ENCODE measurements around the gene OSTM1.

Gene OSTM1

DNA sequence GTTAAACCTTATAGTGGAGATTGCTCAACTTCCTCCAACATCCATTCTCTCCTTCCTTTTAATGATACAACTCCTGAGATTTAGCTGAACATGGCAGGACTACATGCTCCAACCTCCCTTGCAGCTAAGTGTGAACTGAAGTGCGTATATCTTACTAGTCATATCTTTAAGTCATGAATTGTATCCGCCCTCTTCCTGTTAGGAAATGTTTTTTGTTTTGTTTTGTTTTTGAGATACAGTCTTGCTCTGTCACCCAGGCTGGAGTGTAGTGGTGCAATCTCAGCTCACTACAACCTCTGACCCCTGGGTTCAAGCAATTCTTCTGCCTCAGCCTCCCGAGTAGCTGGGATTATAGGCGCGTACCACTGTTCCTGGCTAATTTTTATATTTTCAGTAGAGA is 8.8 kb upstream of the OSTM1 start:
- Histone ChIP-seq H3K36me3 (ENCODE audit: control insufficient read depth, insufficient read depth, low read length) (no peaks in the 10 kb centered on the region), H3K4me1 (ENCODE audit: control insufficient read depth, insufficient read depth, low read length) (no peaks in the 10 kb centered on the region), H3K4me3 (ENCODE audit: low read length) (no peak overlapping the region), H3K9me3 (ENCODE audit: control insufficient read depth, low read length) (no peaks in the 10 kb centered on the region), H3K9ac (ENCODE audit: low read length) (no peak overlapping the region), H3K27me3 (ENCODE audit: control insufficient read depth, insufficient read depth, low read length) (peaks cover 4% of the 10 kb centered on the region)

DNA sequence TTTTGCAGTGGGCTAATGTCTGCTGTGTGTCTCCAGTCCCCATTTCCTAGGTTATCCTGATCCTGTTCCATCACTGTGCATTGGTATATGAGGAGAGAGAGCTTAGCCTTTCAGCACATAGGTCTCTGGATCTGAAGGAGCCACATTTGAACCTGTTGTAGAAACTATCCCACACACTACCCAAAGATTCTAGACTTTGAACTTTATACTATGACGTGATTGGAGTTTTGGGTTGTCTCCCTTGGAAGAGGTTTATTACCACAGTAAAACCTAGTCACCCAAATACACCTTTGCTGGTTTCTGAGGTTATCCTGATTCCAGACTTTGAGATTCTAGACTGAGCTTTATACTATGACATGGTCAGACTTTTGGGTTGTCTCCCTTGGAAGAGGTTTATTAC is 8.0 kb upstream of the OSTM1 start:
- Histone ChIP-seq H3K4me3 (ENCODE audit: low read length) (no peak overlapping the region), H3K27me3 (ENCODE audit: control insufficient read depth, insufficient read depth, low read length) (peaks cover 3% of the 10 kb centered on the region), H3K4me1 (ENCODE audit: control insufficient read depth, insufficient read depth, low read length) (no peaks in the 10 kb centered on the region), H3K9ac (ENCODE audit: low read length) (no peak overlapping the region), H3K9me3 (ENCODE audit: control insufficient read depth, low read length) (no peaks in the 10 kb centered on the region), H3K36me3 (ENCODE audit: control insufficient read depth, insufficient read depth, low read length) (no peaks in the 10 kb centered on the region)

DNA sequence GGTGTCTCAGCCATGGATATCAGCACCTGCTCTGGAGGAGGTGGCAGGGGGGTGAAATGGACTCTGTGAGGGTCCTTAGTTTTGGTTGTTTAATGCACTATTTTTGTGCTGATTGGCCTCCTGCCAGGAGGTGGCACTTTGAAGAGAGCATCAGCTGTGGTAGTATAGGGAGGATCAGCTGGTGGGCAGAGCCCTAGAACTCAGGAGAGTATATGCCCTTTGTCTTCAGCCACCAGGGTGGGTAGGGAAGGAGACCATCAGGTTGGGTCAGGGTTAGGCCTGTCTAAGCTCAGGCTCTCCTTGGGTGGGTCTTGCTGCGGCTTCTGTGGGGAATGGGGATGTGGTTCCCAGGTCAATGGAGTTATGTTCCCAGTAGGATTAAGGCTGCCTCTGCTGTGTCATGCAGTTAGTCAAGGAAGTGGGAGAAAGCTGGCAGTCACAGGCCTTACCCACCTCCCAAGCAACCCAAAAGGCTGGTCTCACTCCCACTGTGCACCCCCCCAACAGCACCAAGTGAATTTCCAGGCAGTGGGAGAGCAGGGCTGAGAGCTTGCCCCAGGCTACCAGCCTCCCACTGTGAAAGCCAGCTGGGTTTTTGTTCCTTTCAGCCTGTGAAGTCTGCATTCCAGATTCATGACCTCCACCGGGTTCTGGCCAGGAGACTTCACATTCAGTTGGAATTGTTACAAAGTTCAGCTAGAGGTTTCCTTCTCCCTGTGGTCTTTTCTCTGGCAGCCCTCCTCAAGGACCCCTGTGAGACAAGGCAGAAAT is 5.7 kb upstream of the OSTM1 start:
- Histone ChIP-seq H3K4me1 (ENCODE audit: control insufficient read depth, insufficient read depth, low read length) (no peaks in the 10 kb centered on the region), H3K9ac (ENCODE audit: low read length) (no peak overlapping the region), H3K27me3 (ENCODE audit: control insufficient read depth, insufficient read depth, low read length) (peaks cover 3% of the 10 kb centered on the region), H3K9me3 (ENCODE audit: control insufficient read depth, low read length) (no peaks in the 10 kb centered on the region), H3K4me3 (ENCODE audit: low read length) (no peak overlapping the region), H3K36me3 (ENCODE audit: control insufficient read depth, insufficient read depth, low read length) (no peaks in the 10 kb centered on the region)

DNA sequence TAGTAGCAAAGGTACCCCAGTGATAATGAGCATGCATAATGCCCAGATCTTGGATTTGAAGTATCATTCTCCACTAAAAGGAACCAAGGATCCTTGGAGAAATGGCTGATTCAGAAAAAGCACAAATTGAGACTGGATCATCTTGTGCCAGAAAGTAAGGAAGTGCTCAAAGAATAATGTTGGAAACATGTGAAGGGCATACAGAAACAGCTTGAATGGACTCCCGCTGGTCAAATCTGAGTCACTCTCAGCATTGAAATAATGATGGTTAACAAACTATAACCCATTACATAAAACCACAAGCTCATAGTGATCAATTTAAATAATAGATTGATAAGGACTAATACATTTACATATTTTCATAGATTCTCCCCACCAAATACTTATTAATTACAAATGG is 3.6 kb upstream of the OSTM1 start:
- H3K27me3 ChIP-seq (ENCODE audit: control insufficient read depth, insufficient read depth, low read length) = peaks cover 3% of the 10 kb centered on the region

DNA sequence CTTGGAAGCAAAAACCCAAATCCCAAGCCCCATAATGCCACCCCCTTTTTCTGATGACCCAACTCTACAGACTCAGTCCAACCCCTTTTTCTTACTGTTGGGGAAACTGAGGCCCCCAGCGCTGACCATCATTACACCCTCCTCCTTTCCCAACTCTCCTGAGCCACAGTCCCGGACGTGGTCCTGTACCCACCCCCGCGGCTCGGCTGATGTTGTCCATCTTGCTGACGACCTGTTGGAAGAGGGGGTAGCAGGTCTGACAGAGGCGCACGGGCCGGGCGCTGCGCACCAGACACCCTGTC is 533 bp downstream of the OSTM1 start:
- no peaks in the 10 kb centered on the region for H3K27me3 ChIP-seq (ENCODE audit: control insufficient read depth, insufficient read depth, low read length)
- H3K4me3 ChIP-seq (ENCODE audit: low read length) = peak overlapping the region; percentile 96
- H3K4me1 ChIP-seq (ENCODE audit: control insufficient read depth, insufficient read depth, low read length) = no peaks in the 10 kb centered on the region
- H3K9ac ChIP-seq (ENCODE audit: low read length) = peak overlapping the region; percentile 96
- no peaks in the 10 kb centered on the region for H3K9me3 ChIP-seq (ENCODE audit: control insufficient read depth, low read length)
- no peaks in the 10 kb centered on the region for H3K36me3 ChIP-seq (ENCODE audit: control insufficient read depth, insufficient read depth, low read length)

More for the DNA sequence above, 3.6 kb upstream of the OSTM1 start:
- no peak overlapping the region for H3K4me3 ChIP-seq (ENCODE audit: low read length)
- H3K9ac ChIP-seq (ENCODE audit: low read length) = no peak overlapping the region
- no peaks in the 10 kb centered on the region for H3K9me3 ChIP-seq (ENCODE audit: control insufficient read depth, low read length)
- H3K4me1 ChIP-seq (ENCODE audit: control insufficient read depth, insufficient read depth, low read length) = no peaks in the 10 kb centered on the region
- no peaks in the 10 kb centered on the region for H3K36me3 ChIP-seq (ENCODE audit: control insufficient read depth, insufficient read depth, low read length)

DNA sequence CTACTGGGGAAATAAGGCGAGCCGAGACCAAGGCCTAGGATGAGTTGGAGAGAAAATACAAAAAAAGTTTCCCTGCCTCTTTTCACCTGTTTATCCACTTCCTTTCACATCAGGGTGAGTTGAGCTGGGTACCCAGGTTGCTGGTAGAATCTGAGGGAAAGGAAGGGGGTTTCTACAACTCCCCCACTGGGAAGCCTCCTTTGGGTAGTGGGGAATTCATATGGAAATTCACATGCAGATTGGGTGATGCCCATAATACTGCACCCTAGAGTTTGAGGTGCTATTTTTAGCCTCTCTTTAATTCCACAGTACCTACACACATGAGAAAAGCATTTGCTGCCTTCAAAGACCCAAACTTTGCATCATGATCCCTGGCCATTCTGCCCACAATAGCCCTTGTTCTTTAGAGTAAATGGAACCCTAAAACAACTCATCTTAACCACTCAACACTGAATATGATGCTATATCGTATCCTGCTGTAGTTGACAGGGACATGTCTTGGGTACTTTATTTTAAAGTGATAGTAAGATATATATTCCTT is 2.7 kb downstream of the OSTM1 start:
- peaks cover 6% of the 10 kb centered on the region for H3K4me1 ChIP-seq (ENCODE audit: control insufficient read depth, insufficient read depth, low read length)

DNA sequence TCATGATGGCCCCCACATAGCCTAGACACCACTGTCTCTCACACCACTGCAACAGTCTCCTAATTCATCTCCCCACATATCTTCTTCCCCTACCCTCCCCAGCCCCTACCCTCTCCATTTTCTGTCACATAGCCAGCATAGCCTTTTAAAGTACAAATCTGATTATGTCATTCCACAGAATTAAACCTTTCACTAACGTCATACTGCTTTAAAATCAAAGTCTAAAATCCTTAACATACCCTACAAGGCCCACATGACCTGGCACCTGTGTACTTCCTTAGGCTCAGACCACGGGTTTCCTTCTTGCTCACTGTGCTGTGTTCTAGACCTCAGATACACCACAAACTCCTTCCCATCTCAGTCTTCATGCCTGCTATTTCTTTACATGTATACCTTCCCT is 5.9 kb downstream of the OSTM1 start:
- no peaks in the 10 kb centered on the region for H3K27me3 ChIP-seq (ENCODE audit: control insufficient read depth, insufficient read depth, low read length)
- no peaks in the 10 kb centered on the region for H3K9me3 ChIP-seq (ENCODE audit: control insufficient read depth, low read length)
- no peak overlapping the region for H3K4me3 ChIP-seq (ENCODE audit: low read length)
- peaks cover 6% of the 10 kb centered on the region for H3K4me1 ChIP-seq (ENCODE audit: control insufficient read depth, insufficient read depth, low read length)
- H3K9ac ChIP-seq (ENCODE audit: low read length) = no peak overlapping the region
- peaks cover 6% of the 10 kb centered on the region for H3K36me3 ChIP-seq (ENCODE audit: control insufficient read depth, insufficient read depth, low read length)

More for the DNA sequence above, 2.7 kb downstream of the OSTM1 start:
- Histone ChIP-seq H3K9ac (ENCODE audit: low read length) (no peak overlapping the region), H3K4me3 (ENCODE audit: low read length) (no peak overlapping the region), H3K36me3 (ENCODE audit: control insufficient read depth, insufficient read depth, low read length) (no peaks in the 10 kb centered on the region), H3K9me3 (ENCODE audit: control insufficient read depth, low read length) (no peaks in the 10 kb centered on the region), H3K27me3 (ENCODE audit: control insufficient read depth, insufficient read depth, low read length) (no peaks in the 10 kb centered on the region)

DNA sequence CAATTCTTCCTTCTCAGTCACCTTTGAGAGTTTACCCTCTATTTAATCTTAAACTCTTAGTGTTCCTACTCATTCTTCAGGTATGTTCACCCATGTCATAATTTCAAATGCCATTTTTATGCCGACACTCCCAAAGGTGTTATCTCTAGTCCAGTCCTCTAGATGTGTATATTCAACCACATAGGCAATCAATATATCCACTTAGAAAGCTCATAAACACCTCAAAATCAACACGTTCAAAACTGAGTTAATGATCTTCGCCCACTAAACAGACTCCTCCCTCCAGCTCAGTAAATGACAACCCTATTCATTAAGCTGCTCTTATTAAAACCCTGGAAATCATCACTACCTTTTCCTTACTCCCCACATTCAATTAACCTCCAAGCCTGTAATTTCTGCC is 6.4 kb downstream of the OSTM1 start:
- Histone ChIP-seq H3K4me3 (ENCODE audit: low read length) (no peak overlapping the region), H3K9ac (ENCODE audit: low read length) (no peak overlapping the region), H3K9me3 (ENCODE audit: control insufficient read depth, low read length) (no peaks in the 10 kb centered on the region), H3K36me3 (ENCODE audit: control insufficient read depth, insufficient read depth, low read length) (peaks cover 6% of the 10 kb centered on the region), H3K27me3 (ENCODE audit: control insufficient read depth, insufficient read depth, low read length) (no peaks in the 10 kb centered on the region), H3K4me1 (ENCODE audit: control insufficient read depth, insufficient read depth, low read length) (peaks cover 6% of the 10 kb centered on the region)

DNA sequence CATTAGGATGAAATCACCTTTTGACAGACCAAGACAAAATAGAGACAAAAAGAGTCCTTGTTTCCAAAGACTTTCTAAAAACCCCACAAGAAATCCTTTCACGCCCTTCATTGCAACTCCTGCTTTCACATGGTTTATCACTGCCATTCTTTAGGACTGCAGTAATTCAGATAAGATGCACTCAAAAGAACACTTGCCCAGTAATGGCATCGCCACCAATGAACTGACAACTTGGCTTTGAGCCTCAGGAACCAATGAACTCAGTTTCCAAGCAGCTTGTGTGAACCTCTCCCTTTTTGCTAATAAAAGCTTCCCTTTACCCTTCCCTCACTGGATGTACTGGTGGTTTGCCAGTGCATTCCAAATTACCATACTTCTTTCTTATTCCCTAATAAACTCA is 21.8 kb downstream of the OSTM1 start:
- Histone ChIP-seq H3K4me1 (ENCODE audit: control insufficient read depth, insufficient read depth, low read length) (peaks cover 4% of the 10 kb centered on the region), H3K9me3 (ENCODE audit: control insufficient read depth, low read length) (no peaks in the 10 kb centered on the region), H3K4me3 (ENCODE audit: low read length) (no peak overlapping the region), H3K27me3 (ENCODE audit: control insufficient read depth, insufficient read depth, low read length) (no peaks in the 10 kb centered on the region), H3K36me3 (ENCODE audit: control insufficient read depth, insufficient read depth, low read length) (no peaks in the 10 kb centered on the region), H3K9ac (ENCODE audit: low read length) (no peak overlapping the region)

DNA sequence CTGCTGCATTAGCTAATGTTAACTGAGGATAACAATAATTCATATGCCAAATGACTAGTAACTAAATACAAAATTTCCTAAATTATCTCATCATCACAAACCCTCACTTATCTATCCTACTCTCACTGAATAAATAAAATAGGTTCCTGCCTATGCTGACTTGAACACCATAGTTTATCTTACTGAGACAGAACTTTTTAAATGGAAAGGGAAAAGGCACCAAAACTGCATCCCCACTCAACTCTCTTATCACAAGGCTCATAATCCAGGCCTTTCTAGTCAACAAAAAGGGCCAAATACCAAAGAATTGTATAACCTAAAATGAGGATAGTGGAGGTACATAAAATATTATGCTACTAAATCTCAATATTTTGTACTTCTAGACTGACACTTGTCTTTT is 23.1 kb downstream of the OSTM1 start:
- Histone ChIP-seq H3K9me3 (ENCODE audit: control insufficient read depth, low read length) (no peaks in the 10 kb centered on the region), H3K4me3 (ENCODE audit: low read length) (no peak overlapping the region), H3K27me3 (ENCODE audit: control insufficient read depth, insufficient read depth, low read length) (no peaks in the 10 kb centered on the region), H3K36me3 (ENCODE audit: control insufficient read depth, insufficient read depth, low read length) (no peaks in the 10 kb centered on the region), H3K4me1 (ENCODE audit: control insufficient read depth, insufficient read depth, low read length) (peaks cover 3% of the 10 kb centered on the region), H3K9ac (ENCODE audit: low read length) (no peak overlapping the region)

DNA sequence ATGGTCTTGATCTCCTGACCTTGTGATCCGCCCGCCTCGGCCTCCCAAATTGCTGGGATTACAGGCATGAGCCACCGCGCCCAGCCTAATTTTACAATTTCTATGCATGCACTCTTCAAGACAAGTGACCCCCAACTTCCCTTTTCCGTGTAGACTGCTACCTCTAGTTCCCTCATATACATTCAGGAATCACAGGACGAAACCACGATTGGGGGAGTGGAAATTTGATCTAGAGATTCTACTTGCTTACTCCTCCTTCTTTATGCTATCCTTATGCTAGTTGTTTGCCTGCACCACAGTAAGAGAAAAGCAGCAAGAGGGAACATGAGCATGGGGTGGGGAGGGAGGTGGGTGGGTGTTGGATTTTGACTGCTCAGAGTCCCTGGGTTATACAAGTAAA is 34.9 kb downstream of the OSTM1 start:
- H3K27me3 ChIP-seq (ENCODE audit: control insufficient read depth, insufficient read depth, low read length) = no peaks in the 10 kb centered on the region
- no peaks in the 10 kb centered on the region for H3K36me3 ChIP-seq (ENCODE audit: control insufficient read depth, insufficient read depth, low read length)
- no peaks in the 10 kb centered on the region for H3K4me1 ChIP-seq (ENCODE audit: control insufficient read depth, insufficient read depth, low read length)
- H3K9me3 ChIP-seq (ENCODE audit: control insufficient read depth, low read length) = no peaks in the 10 kb centered on the region
- no peak overlapping the region for H3K4me3 ChIP-seq (ENCODE audit: low read length)
- H3K9ac ChIP-seq (ENCODE audit: low read length) = no peak overlapping the region

DNA sequence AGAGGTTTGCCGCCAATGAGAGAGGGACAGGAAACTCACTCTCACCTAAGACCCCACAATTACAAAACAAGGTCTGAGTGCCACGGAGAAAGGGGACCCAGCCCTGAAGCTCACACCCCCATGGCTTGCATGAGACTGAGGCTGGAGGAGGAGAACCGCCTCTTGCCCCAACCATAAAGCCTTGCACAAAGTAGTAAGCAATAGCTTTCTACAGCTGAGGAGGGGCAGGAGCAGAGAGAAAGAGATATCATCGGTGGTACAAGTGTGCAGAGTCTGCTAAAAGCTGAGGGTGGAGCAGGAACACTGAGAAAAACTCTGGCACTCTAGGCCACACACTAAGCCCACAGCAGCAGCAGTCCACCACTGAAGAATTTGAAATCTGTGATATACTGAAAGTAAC is 37.7 kb downstream of the OSTM1 start:
- Histone ChIP-seq H3K9me3 (ENCODE audit: control insufficient read depth, low read length) (no peaks in the 10 kb centered on the region), H3K9ac (ENCODE audit: low read length) (no peak overlapping the region), H3K4me1 (ENCODE audit: control insufficient read depth, insufficient read depth, low read length) (no peaks in the 10 kb centered on the region), H3K4me3 (ENCODE audit: low read length) (no peak overlapping the region), H3K27me3 (ENCODE audit: control insufficient read depth, insufficient read depth, low read length) (no peaks in the 10 kb centered on the region), H3K36me3 (ENCODE audit: control insufficient read depth, insufficient read depth, low read length) (no peaks in the 10 kb centered on the region)

DNA sequence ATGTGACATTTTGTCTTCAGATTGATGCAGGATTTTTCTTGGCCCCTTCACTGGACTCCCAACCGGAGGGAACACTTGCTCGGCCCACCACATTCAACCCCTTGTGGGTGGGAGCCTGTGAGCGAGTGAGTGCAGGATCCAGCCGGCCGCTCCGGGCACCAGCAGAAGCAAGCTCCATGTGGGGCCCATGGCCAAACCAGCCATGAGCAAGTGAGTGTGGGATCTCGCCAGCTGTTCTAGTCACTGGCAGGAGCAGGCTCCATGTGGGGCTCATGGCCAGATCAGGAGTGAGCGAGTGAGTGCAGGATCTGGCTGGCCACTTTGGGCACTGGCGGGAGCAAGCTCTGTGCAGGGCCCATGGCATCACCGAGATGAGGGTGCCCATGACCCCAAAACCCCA is 42.6 kb downstream of the OSTM1 start:
- Histone ChIP-seq H3K27me3 (ENCODE audit: control insufficient read depth, insufficient read depth, low read length) (no peaks in the 10 kb centered on the region), H3K9ac (ENCODE audit: low read length) (no peak overlapping the region), H3K4me3 (ENCODE audit: low read length) (no peak overlapping the region), H3K36me3 (ENCODE audit: control insufficient read depth, insufficient read depth, low read length) (no peaks in the 10 kb centered on the region), H3K4me1 (ENCODE audit: control insufficient read depth, insufficient read depth, low read length) (no peaks in the 10 kb centered on the region), H3K9me3 (ENCODE audit: control insufficient read depth, low read length) (no peaks in the 10 kb centered on the region)
